GM20431 (cell line): ENCODE measurements around the gene A2ML1.

Experiments
- in situ Hi-C: fragments of 300-500 bp; cut with MseI, MboI; formaldehyde crosslinking; loops from one replicate; pipeline ENCODE4 v1.15.0; 2020; ENCODE audit warnings: low sequenced_read_pairs; ENCODE audit not compliant: unreplicated experiment

A2ML1 gene

DNA sequence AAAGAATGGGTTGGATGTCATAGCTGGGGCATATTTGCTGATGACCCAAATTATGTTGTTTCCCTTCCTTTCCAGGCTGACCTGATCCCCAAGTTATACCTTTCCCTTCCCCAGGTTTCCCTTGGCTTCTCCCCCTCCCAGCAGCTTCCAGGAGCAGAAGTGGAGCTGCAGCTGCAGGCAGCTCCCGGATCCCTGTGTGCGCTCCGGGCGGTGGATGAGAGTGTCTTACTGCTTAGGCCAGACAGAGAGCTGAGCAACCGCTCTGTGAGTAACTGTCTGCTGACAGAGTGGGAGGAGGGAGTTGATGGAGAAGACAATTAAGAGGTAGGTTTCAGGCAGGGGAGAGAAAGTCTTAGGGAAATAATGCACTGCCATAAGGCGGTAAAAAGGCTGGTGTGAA is 25.0 kb downstream of the A2ML1 start:
- in situ Hi-C loops: no loop called here

DNA sequence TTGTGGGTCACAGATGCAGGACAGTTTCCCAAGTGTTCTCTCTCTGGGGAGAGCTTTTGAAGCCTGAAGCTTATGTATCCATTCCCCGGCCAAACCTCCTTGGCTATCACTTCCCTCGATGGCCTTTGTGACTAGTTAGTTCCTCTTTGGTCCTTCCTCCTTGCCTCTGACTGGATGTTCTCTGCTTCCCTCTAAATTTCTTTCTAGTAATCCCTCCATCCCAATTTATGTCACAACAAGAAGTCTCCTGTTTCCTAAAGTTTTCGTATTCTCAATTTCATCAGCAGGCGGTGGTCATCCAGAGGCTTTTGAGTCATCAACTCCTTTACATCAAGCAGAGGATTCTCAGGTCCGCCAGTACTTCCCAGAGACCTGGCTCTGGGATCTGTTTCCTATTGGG is 27.5 kb downstream of the A2ML1 start:
- in situ Hi-C loops: loop anchor here (25.0 kb wide), 1 partner anchor 163 kb away; the partner anchor contains the start of gene RIMKLB

DNA sequence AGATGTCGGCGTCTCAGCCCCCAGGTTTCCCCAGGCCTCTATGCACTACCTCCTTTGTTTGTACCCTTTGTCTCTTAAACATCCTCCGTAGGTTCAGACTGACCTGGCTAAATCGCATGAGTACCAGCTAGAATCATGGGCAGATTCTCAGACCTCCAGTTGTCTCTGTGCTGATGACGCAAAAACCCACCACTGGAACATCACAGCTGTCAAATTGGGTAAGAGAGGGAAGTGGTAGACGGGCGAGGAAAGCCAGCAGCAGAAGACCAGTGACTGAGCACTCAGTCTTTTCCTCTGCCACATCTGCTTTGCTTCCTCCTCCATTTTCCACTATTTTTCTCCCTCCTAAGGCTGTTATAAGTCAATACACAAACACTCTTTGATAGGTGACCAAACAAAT is 29.7 kb downstream of the A2ML1 start:
- in situ Hi-C loops: loop anchor here (25.0 kb wide), 1 partner anchor 165 kb away; the partner anchor contains the start of gene RIMKLB

DNA sequence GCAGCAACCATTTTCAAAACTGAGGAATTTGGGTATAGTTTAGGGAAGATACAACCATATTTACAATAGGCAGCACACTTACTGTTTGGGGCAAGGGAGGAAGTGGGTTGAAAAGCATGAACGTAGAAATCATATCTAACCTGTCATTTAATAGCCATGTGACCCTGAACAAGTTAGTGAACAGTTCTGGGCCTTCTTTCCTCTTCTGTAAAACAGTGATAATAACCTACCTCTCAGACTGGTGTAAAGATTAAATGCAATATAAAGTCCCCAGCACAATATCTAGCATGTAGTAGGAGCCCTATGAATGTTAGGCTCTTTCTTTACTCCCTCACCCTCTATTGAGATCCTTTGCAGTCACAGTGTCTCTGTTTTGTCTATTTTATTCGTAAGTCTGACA is 33.5 kb downstream of the A2ML1 start:
- in situ Hi-C loops: loop anchor here (25.0 kb wide), 1 partner anchor 169 kb away; the partner anchor contains the start of gene RIMKLB

DNA sequence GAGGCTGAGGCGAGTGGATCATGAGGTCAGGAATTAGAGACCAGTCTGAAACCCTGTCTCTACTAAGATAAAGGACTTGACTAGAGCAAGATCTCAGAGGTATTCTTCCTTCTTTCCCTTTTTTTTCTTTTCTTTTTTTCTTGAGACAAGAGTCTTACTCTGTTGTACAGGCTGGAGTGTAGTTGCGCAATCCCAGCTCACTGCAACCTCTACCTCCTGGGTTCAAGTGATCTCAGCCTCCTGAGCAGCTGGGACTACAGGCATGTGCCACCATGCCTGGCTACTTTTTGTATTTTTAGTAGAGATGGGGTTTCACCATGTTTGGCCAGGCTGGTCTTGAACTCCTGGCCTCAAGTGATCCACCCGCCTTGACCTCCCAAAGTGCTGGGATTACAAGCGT is 37.0 kb downstream of the A2ML1 start:
- in situ Hi-C loops: loop anchor here (25.0 kb wide), 1 partner anchor 172 kb away; the partner anchor contains the start of gene RIMKLB

DNA sequence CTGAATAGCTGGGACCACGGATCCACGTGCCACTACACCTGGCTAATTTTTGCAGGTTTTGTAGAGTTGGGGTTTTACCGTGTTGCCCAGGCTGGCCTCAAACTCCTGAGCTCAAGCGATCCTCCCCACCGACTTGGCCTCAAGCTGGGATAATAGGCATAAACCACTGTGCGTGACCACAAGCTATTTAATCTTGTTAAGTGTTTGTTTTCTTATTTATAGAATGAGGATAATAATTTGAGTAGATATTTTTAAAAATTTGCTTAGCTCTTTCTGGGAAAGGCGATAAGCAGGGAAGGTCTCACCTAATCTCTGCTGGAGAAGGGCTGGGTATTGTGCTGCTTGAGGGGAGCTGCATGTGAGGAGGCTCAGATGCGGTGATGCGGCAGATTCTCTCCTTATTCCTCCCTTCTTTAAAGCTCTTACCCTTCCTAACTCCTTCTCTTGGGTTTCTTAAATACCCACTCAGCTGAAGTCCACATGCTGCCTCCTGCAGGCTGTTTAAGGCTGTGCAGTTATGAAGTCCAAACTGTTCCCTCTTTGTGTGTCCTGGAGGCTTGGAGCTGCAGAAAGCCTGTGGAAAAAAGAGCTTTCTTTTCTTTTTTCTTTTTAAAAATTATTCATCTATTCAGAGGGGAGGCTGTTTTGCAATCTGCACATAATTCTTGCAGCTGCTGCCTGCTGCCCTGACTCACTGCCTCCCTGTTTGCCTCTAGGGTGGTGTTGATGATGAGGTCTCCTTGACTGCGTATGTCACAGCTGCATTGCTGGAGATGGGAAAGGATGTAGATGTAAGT is 37.9 kb downstream of the A2ML1 start:
- in situ Hi-C loops: loop anchor here (25.0 kb wide), 1 partner anchor 173 kb away; the partner anchor contains the start of gene RIMKLB

DNA sequence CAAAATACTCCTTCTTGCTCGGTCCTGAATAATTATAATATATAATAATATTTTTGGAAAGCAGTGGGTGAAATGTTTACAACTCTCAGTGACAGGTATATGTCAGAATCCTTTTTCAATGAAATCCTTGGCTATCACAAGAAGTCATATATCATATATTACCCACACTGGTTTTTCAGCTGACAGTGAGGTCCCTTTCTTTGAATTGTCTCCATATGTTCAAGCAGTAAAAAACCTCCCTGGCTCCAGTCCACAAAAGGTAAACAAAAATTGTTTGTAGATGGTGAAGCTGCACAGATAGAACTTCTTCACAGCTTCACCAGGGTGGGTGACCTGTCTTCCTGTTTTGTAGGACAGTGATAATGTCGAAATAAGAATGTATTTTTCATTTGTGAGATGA is 44.0 kb downstream of the A2ML1 start:
- in situ Hi-C loops: loop anchor here (25.0 kb wide), 1 partner anchor 179 kb away; the partner anchor contains the start of gene RIMKLB

DNA sequence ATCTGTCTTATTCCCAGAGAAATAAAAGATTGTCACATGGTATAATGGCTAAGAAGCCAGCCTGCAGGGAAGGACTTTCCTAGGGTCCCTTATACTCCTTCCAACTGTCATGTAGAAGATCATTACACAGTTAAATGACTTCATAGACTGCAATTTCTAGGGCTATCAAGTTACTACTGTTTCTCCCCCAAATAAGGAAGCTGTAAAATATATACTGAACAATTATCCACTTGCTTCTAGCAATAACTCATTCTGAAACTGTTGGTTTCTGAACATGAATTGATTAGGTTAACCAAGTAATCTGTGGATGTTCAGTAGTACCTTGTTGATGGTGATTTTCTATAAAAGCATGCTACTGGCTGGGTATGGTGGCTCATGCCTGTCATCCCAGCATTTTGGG is 44.6 kb downstream of the A2ML1 start:
- in situ Hi-C loops: loop anchor here (25.0 kb wide), 1 partner anchor 180 kb away; the partner anchor contains the start of gene RIMKLB

DNA sequence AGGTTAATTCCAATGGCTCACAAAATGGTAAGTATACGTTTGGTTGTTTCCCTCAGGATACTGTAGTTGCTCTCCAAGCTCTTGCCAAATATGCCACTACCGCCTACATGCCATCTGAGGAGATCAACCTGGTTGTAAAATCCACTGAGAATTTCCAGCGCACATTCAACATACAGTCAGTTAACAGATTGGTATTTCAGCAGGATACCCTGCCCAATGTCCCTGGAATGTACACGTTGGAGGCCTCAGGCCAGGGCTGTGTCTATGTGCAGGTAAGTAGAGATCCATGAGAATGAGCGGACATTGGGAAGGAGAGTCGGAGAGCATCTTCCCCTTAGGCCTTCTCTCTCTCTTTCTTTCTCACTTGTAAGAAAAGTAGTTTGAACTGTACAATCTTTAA is 45.4 kb downstream of the A2ML1 start:
- in situ Hi-C loops: loop anchor here (25.0 kb wide), 1 partner anchor 180 kb away; the partner anchor contains the start of gene RIMKLB

DNA sequence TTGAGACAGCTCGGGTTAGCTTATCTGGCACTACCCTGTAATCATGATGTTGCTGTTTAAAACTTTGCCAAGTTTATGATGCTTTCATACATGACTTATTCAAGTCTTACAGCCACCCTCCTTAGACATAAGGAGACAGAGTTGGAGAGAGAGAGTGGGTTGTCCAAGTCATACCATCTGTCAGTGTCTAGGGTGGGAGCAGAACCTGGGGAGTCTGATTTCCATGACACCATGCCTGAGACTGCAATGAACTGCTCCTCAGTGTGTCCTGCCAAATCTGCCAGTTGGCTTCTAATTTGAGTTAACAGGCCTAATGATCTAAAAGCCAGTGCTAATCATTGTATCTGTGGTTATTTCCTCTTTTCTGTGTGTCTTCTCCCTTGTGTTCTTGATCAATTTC is 48.2 kb downstream of the A2ML1 start:
- in situ Hi-C loops: loop anchor here (25.0 kb wide), 1 partner anchor 183 kb away; the partner anchor contains the start of gene RIMKLB

DNA sequence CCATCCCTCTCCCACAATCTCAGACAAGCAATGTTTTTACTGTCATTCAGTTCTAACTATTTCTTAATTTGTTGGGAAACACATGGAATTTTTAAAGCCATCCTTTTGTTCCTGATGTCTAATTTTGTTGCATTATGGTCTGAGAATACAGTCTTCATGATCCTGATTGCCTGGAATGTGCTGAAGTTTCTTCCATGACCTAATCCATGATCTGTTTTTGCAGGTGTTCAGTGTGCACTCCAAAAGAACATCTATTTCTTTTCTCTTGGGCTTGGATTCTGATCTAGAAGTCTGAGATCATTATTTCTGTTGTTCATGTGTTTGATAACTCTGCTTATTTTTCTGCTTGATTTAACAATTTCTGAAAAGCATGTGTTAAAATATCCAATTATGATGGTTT is 48.6 kb downstream of the A2ML1 start:
- in situ Hi-C loops: loop anchor here (25.0 kb wide), 1 partner anchor 184 kb away; the partner anchor contains the start of gene RIMKLB

DNA sequence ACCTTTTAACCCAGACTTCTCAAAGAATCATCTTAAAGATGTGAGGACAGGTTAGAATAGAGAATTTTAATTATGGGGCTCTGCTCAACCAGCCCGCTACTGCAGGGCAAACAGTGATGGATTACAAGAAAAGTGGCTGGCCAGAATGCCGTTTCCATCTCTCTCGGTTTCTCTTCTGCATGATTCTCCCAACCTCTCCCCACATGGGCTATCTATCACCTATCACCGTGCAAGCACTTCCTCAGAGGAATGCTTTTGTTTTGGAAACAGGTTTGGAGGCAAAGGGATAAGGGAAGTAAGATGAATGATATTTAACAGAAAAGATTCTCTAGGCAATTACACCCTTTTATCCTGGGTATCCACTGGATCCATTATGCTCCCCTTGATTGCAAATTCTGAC is 54.5 kb downstream of the A2ML1 start:
- in situ Hi-C loops: loop anchor here (25.0 kb wide), 1 partner anchor 340 kb away; the partner anchor contains the start of gene CLEC4E

DNA sequence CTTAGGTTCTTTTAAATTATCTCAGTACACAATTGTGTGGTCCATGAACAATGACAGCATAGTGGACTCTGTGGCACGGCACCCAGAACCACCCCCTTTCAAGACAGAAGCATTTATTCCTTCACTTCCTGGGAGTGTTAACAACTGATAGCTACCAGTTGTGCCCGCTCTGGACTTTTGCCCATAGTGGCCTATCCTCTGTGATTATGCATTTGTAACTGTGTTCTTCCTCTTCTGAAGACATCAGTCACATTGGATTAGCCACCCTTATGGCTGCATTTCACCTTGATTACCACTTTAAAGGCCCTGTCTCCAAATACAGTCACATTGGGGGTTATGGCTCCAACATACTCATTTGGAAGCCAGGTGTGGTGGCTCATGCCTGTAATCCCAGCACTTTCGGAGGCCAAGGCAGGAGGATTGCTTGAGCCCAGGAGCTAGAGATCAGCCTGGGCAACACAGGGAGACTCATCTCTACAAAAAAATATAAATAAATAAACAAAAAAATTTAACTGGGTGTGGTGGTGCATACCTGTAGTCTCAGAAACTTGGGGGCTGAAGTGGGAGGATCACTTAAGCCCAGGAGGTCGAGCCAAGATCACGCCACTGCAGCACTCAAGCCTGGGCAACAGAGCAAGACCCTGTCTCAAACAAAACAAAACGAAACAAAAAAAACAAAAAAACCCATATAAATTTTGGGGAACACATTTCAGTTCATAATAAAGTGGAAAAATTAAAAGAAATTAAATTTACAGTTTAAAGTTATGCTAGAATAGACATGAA is 64.3 kb downstream of the A2ML1 start:
- in situ Hi-C loops: loop anchor here (25.0 kb wide), 1 partner anchor 349 kb away; the partner anchor contains the start of gene CLEC4E

DNA sequence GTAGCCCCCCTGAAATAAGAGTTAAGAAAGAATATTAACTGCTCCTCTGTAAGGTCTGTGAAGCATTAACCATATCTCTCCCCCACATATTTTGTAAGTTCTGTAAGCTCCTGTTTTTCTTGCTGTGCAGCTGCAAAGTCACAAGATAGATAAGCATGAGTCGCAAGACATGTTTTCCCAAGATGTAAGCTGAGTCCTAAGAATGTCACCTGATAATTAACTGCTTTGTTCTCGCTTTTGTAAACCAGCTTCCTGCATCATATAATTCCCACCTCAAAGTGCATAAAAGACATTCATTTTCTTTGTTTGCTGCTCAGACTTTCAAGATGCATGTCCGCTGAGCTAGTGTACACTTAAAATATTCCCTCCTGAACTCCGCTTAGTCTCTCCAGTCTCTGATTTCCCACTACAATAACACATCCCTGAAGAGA is 64.9 kb downstream of the A2ML1 start:
- in situ Hi-C loops: loop anchor here (25.0 kb wide), 1 partner anchor 350 kb away; the partner anchor contains the start of gene CLEC4E

DNA sequence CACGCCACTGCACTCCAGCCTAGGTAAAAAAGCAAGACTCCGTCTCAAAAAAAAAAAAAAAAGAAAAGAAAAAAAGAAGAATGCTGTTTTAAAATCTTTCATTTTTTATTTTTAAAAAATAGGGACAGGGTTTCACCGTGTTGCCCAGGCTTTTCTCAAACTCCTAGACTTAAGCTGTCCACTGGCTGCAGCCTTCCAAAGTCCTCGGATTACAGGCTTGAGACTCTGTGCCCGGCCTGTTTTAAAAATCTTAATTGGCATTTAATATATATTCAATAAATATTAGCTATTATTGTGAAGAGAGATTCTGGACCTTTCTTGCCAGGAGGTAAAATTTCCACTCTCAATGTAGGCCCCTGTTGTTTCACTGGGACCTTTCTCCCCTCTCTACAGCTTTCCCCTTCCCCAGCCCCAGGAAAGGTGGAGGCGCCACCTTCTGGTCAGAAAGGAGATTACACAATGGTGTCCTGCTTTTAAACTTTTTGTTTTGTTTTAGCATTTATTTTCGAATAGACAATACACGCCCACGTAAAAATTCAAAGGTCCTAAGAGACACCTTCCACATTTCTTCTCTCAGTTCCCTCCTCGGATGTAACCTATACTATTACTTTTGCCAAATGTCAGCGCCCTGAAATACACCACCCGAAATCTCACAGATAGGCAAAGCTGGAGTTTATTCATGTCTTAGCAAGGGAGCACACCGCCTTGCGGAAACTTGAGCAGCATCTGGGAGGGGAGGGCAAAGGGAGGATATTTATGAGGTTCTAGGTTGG is 68.1 kb downstream of the A2ML1 start:
- in situ Hi-C loops: loop anchor here (25.0 kb wide), 1 partner anchor 353 kb away; the partner anchor contains the start of gene CLEC4E

DNA sequence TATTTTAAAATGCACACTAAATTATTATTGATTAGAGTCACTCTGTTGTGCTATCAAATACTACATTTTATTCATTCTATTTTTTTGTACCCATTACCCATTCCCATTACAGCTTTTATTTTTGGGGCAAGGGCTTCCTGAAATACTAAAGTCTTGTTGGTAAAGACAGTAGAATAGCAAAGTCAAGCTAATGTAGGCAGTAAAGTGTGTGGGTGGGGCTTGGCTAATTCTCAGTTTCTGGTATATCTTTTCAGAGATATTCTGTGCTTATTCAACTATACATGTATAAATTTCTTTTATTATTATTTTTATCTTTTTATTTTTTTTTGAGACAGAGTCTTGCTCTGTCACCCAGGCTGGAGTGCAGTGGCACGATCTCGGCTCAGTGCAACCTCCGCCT is 69.6 kb downstream of the A2ML1 start:
- in situ Hi-C loops: loop anchor here (25.0 kb wide), 1 partner anchor 355 kb away; the partner anchor contains the start of gene CLEC4E

DNA sequence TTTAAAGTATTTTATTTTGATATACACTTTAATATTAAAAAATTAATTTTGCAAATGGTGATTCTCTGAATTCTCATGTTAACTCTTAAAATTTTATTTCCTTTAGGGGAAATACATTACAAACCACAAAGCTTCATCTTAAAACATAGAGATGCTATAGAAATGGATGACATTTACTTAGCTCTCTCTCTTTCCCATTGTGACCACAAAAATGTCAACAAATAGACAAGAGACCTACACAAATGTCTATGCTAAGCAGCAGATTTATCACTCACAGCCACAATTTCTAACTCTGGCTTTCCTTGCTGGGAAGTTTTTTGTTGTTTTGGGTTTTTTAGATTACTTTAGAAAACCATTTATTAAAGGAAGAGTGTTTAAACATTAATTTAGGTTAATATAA is 72.0 kb downstream of the A2ML1 start:
- in situ Hi-C loops: loop anchor here (25.0 kb wide), 1 partner anchor 357 kb away; the partner anchor contains the start of gene CLEC4E

DNA sequence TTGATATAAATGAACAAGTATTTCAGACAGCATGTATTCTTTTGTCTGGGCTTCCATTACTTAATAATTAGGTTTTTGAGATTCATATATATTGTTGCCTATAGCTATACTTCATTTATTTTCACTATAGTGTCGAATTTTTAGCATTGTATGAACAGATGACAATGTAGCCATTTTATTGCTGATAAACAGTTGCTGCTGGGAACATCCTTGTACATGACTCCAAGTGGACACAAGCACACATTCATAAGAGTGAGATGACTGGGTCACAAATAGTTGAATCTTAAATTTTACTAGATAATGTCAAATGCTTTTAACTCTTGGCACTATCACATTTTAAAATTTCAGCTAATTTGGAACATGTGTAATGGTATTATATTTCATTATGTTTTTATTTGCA is 72.6 kb downstream of the A2ML1 start:
- in situ Hi-C loops: loop anchor here (25.0 kb wide), 1 partner anchor 358 kb away; the partner anchor contains the start of gene CLEC4E

DNA sequence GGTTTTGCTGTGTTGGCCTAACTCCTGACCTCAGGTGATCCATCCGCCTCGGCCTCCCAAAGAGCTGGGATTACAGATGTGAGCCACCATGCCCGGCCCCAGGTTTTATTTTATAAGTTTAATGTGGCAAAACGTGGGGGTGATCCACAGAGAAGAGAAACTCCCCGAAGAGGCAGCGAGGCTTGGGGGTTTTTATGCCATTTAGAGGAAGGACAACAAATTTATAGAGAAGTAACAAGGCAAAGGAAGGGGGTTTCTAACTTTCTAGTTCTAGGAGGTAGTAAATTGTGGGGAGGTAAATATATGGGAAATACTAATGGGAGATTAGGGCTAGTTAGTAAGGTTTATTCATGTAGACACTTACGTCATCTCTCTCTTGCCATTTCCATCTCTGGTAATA is 74.7 kb downstream of the A2ML1 start:
- in situ Hi-C loops: loop anchor here (25.0 kb wide), 1 partner anchor 360 kb away; the partner anchor contains the start of gene CLEC4E
